ENCODE measurements around the gene MINPP1. TPM values are rescaled to one million over a fixed set of nuclear protein-coding genes. Genes with fewer than 3 reads are reported as not detected.

Gene MINPP1
- total and polyA plus RNA-seq, 2 of the 4 experiments (the other 2 are of a cell fraction) = 11.7 to 14.4 TPM

Small RNA genes lying within 50 kb of the gene (microRNA-seq; reads per million reads assigned to microRNA genes)
- gene MIR4678 (ENCODE audit: unreplicated experiment) = not detected

Other genes starting within 250 kb of the MINPP1 start
- gene NUTM2D, start 147.1 kb upstream of the MINPP1 start, total RNA-seq (2012; rRNA removed) = 0.54 and 0.56 TPM in 2 replicates
- gene NUTM2D, start 147.1 kb upstream of the MINPP1 start, polyA plus RNA-seq (2012; rRNA removed) = 1.8 and 1.9 TPM in 2 replicates
- gene PAPSS2, start 155.0 kb downstream of the MINPP1 start, total RNA-seq (2012; rRNA removed) = 55.0 and 58.6 TPM in 2 replicates
- 51.1 and 63.3 TPM in 2 replicates for gene PAPSS2, start 155.0 kb downstream of the MINPP1 start, polyA plus RNA-seq (2012; rRNA removed)